Measurements from ENCODE around the gene CIDEB.
"Not testable (repeated sequence)": the region's sequence is repeated elsewhere in the genome, so short reads cannot be mapped to it uniquely, and the experiment has no call there.

CIDEB gene, protein sequence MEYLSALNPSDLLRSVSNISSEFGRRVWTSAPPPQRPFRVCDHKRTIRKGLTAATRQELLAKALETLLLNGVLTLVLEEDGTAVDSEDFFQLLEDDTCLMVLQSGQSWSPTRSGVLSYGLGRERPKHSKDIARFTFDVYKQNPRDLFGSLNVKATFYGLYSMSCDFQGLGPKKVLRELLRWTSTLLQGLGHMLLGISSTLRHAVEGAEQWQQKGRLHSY

DNA sequence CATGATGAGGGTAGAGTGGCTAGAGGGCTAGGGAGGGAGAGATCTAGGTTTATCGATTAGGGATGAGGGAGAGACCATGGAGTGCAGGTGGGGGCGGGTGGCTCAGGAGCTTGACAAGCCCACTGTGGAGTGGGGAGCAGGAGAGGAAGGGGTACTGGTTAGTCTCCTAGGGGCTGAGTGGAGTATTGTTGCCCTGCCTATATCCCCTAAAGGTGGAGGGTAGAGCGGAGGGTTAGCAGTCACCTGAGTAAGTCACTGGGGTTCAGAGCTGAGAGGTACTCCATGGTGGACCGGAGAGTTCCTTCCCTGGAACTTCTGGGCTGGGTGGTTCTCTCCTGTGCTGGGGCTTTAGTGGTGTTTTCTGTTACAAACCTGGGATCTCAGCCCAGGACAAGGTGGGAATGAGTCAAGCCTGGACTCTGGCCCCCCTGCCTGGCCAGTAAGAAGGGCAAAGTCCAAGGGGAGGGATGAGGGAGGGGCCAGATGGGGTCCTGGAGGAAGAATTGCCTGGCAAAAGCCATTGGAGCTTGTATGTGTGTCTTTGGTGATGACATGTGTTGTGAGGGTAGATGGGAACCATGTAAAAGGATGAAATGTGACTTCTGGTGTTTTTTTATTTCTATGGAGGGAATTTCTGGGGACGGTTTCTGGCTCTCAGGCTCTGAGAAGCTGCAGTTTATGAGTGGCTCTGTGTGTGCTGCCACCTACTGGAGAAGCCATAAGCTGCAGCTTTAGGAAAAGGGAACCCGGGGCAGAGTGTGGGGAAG, at the start of gene CIDEB:
Gene CIDEB, minus strand, starts transcription at position 403 of the 767 bp plus-strand sequence. Its CDS starts 119 bp downstream, at position 284.
- Histone ChIP-seq H3K4me3 (ENCODE audit: low read length) (no peak within 1 kb of the TSS), H3K4me1 (ENCODE audit: control insufficient read depth, insufficient read depth, low read length) (peaks cover 48% of the 10 kb centered on the region), H3K36me3 (ENCODE audit: control insufficient read depth, insufficient read depth, low read length) (peaks cover 15% of the 10 kb centered on the region), H3K27me3 (ENCODE audit: control insufficient read depth, insufficient read depth, low read length) (no peaks in the 10 kb centered on the region), H3K9me3 (ENCODE audit: control insufficient read depth, low read length) (no peaks in the 10 kb centered on the region), H3K9ac (ENCODE audit: low read length) (peak within 1 kb of the TSS; percentile 2)

DNA sequence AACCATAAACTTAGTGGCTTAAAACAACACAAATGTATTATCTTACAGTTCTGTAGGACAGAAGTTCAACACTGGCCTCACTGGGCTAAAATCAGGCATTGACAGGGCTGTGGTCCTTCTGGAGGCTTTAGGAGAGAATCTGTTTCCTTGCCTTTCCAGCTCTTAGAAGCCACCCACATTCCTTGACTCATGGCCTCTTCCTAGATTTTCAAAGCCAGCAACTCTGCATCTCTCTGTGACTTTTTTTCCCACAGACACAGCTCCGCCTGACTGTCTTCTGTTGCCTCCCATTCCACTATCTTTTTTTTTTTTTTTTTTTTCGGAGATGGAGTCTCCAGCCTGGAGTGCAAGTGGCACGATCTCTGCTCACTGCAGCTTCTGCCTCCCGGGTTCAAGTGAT, 48.4 kb upstream of the CIDEB start:
- H3K9me3 ChIP-seq (ENCODE audit: control insufficient read depth, low read length) = no peaks in the 10 kb centered on the region
- H3K9ac ChIP-seq (ENCODE audit: low read length) = no peak overlapping the region
- no peak overlapping the region for H3K4me3 ChIP-seq (ENCODE audit: low read length)
- no peaks in the 10 kb centered on the region for H3K27me3 ChIP-seq (ENCODE audit: control insufficient read depth, insufficient read depth, low read length)
- no peaks in the 10 kb centered on the region for H3K36me3 ChIP-seq (ENCODE audit: control insufficient read depth, insufficient read depth, low read length)
- peaks cover 19% of the 10 kb centered on the region for H3K4me1 ChIP-seq (ENCODE audit: control insufficient read depth, insufficient read depth, low read length)

DNA sequence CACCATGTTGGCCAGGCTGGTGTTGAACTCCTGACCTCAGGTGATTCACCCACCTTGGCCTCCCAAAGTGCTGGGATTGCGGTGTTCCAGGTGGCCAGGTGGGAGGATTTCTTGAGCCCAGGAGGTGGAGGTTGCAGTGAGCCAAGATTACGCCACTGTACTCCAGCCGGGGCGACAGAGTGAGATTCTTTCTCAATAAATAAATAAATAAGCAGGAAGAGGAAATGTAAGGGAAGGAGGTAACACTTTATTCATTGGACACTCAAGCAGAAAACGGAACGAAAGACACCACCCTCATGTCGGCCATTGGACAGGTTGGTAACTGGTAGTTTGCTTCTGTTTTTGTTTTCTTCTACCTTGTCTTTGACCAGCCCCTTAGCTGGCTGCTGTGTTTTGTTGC, 47.2 kb upstream of the CIDEB start:
- Histone ChIP-seq H3K9ac (ENCODE audit: low read length) (no peak overlapping the region), H3K4me3 (ENCODE audit: low read length) (no peak overlapping the region), H3K27me3 (ENCODE audit: control insufficient read depth, insufficient read depth, low read length) (no peaks in the 10 kb centered on the region), H3K4me1 (ENCODE audit: control insufficient read depth, insufficient read depth, low read length) (peaks cover 19% of the 10 kb centered on the region), H3K9me3 (ENCODE audit: control insufficient read depth, low read length) (no peaks in the 10 kb centered on the region), H3K36me3 (ENCODE audit: control insufficient read depth, insufficient read depth, low read length) (no peaks in the 10 kb centered on the region)

DNA sequence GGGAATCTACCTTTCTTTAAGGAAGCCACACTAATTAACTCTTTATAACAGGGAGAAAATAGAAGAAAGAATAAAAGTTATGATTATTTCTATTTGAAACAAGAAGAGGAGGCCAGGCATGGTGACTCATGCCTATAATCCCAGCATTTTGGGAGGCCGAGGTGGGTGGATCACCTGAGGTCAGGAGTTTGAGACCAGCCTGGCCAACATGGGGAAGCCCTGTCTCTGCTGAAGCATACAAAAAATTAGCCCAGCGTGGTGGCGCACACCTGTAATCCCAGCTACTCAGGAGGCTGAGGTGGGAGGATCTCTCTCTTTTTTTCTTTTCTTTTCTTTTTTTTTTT, 46.7 kb upstream of the CIDEB start:
- H3K9me3 ChIP-seq (ENCODE audit: control insufficient read depth, low read length); H3K27me3 ChIP-seq (ENCODE audit: control insufficient read depth, insufficient read depth, low read length); H3K9ac ChIP-seq (ENCODE audit: low read length); H3K36me3 ChIP-seq (ENCODE audit: control insufficient read depth, insufficient read depth, low read length); H3K4me3 ChIP-seq (ENCODE audit: low read length): not testable (repeated sequence)
- peaks cover 19% of the 10 kb centered on the region for H3K4me1 ChIP-seq (ENCODE audit: control insufficient read depth, insufficient read depth, low read length)

DNA sequence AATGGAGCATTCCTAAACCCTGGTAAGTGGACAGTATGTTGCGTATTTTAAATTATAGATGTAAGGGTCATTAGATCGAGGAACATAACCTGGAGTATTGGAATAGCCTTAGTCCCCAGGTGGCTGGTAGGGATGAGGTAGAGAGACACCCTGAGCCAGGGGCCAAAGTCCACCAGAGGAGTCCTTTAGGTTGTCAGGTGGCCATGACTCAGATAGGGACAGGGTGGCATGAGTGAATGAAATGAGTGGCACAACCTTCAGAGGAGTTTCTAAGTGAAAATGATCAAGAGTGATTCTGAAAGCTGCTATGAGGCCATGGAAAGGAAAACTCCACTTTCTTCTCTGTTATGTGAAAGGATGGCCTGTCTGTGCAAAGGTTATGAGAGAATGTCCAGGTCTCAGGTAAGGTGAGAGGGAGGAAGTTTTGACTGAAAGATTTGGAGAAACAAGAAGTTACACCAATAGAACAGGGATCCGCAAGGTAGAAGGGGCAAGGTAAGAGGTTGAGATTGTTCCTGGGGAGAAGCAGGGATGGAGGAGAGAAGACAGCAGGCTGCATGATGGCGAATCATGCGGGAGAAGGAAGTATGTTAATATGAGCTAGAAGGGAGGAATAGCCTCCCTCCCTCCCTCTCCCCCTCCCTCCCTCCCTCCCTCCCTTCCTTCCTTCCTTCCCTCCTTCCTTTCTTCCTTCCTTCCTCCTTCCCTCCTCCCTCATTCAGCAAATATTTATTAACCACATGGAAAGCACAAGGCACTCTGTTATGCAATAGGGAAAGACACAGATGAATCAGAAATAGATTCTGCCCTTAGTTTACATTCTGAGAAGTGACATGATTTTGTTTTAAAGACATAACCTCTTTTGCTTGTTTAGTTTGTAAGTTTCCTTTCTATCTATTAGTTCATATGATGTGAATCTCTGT, 46.0 kb upstream of the CIDEB start:
- no peak overlapping the region for H3K9ac ChIP-seq (ENCODE audit: low read length)
- no peaks in the 10 kb centered on the region for H3K9me3 ChIP-seq (ENCODE audit: control insufficient read depth, low read length)
- no peaks in the 10 kb centered on the region for H3K27me3 ChIP-seq (ENCODE audit: control insufficient read depth, insufficient read depth, low read length)
- H3K4me3 ChIP-seq (ENCODE audit: low read length) = no peak overlapping the region
- no peaks in the 10 kb centered on the region for H3K36me3 ChIP-seq (ENCODE audit: control insufficient read depth, insufficient read depth, low read length)
- peaks cover 19% of the 10 kb centered on the region for H3K4me1 ChIP-seq (ENCODE audit: control insufficient read depth, insufficient read depth, low read length)

DNA sequence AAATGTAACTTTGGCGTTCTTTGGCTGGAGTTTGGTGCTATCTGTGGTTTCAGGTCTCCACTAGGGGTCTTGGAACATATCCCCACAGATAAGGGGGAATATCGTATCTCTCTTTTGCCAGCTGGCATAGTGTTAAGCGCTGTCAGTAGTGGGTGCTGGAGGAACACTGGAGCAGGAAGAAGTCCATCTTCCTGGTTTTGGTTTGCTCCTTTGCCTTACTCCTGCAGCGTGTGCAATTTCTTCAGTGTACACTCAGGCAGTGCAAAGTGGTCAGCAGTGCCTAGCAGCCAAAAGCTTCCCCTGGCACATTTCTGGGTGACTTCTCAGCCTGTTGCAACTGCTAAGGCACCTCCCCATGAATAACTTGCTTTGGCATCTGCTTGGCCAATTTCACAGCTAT, 43.7 kb upstream of the CIDEB start:
- no peak overlapping the region for H3K4me3 ChIP-seq (ENCODE audit: low read length)
- no peaks in the 10 kb centered on the region for H3K27me3 ChIP-seq (ENCODE audit: control insufficient read depth, insufficient read depth, low read length)
- H3K9me3 ChIP-seq (ENCODE audit: control insufficient read depth, low read length) = no peaks in the 10 kb centered on the region
- no peaks in the 10 kb centered on the region for H3K36me3 ChIP-seq (ENCODE audit: control insufficient read depth, insufficient read depth, low read length)
- no peak overlapping the region for H3K9ac ChIP-seq (ENCODE audit: low read length)
- H3K4me1 ChIP-seq (ENCODE audit: control insufficient read depth, insufficient read depth, low read length) = peaks cover 28% of the 10 kb centered on the region

DNA sequence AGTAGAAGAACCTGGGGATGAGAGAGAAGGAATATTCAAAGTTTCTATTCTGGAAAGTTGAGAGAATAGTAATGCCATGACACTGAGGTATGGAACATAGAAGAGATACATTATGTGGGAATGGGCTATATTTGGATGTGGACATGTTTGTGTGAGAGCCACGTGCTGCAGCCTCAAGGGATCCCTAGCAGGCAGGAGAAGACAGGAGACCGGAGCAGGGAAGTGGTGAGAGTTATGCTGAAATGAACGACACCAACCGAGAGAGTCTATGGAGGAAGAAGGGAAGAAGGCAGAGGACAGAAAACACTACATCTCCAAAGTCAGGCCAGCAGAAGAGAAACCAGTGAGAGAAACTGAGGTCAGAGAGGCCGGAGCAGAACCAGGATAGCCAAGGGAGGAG, 42.0 kb upstream of the CIDEB start:
- Histone ChIP-seq H3K4me1 (ENCODE audit: control insufficient read depth, insufficient read depth, low read length) (peaks cover 30% of the 10 kb centered on the region), H3K9ac (ENCODE audit: low read length) (no peak overlapping the region), H3K27me3 (ENCODE audit: control insufficient read depth, insufficient read depth, low read length) (no peaks in the 10 kb centered on the region), H3K9me3 (ENCODE audit: control insufficient read depth, low read length) (no peaks in the 10 kb centered on the region), H3K4me3 (ENCODE audit: low read length) (no peak overlapping the region), H3K36me3 (ENCODE audit: control insufficient read depth, insufficient read depth, low read length) (no peaks in the 10 kb centered on the region)

DNA sequence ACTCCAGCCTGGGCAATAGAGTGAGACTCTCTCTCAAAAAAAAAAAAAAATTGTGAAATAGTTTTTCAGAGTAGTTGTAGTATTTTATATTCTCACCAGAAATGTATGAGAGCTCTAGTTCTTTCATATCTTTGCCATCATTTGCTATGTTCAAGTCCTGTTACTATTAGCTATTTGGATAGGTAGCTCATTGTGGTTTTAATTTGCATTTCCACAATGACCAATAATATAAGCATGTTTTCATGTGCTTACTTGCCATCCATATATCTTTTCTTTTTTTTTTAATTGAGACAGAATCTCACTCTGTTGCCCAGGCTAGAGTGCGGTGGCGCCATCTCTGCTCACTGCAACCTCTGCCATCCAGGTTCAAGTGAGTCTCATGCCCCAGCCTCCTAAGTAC, 40.4 kb upstream of the CIDEB start:
- Histone ChIP-seq H3K4me1 (ENCODE audit: control insufficient read depth, insufficient read depth, low read length) (peaks cover 22% of the 10 kb centered on the region), H3K9me3 (ENCODE audit: control insufficient read depth, low read length) (no peaks in the 10 kb centered on the region), H3K36me3 (ENCODE audit: control insufficient read depth, insufficient read depth, low read length) (no peaks in the 10 kb centered on the region), H3K9ac (ENCODE audit: low read length) (no peak overlapping the region), H3K4me3 (ENCODE audit: low read length) (no peak overlapping the region), H3K27me3 (ENCODE audit: control insufficient read depth, insufficient read depth, low read length) (no peaks in the 10 kb centered on the region)

DNA sequence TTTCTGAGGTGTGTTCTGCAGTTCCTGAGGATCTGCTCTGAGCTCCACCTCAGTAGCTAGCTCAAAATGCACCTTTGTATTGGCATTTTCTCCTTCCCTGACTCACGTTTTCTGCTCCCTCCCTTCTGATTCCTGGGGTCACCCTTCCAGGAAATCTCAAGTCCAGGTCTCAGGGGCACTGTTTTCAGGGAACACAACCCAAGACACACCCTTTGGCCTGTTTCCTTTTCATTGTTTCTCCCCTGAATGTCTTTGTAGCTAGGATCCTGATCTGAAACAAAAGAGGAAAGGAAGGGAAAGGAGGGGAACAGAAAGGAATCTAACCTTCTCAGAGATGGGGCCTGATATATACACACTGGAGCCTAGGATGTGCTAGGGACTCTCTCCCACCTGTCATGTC, 39.4 kb upstream of the CIDEB start:
- H3K4me3 ChIP-seq (ENCODE audit: low read length) = no peak overlapping the region
- peaks cover 20% of the 10 kb centered on the region for H3K4me1 ChIP-seq (ENCODE audit: control insufficient read depth, insufficient read depth, low read length)
- H3K9ac ChIP-seq (ENCODE audit: low read length) = no peak overlapping the region
- H3K9me3 ChIP-seq (ENCODE audit: control insufficient read depth, low read length) = no peaks in the 10 kb centered on the region
- no peaks in the 10 kb centered on the region for H3K27me3 ChIP-seq (ENCODE audit: control insufficient read depth, insufficient read depth, low read length)
- no peaks in the 10 kb centered on the region for H3K36me3 ChIP-seq (ENCODE audit: control insufficient read depth, insufficient read depth, low read length)

DNA sequence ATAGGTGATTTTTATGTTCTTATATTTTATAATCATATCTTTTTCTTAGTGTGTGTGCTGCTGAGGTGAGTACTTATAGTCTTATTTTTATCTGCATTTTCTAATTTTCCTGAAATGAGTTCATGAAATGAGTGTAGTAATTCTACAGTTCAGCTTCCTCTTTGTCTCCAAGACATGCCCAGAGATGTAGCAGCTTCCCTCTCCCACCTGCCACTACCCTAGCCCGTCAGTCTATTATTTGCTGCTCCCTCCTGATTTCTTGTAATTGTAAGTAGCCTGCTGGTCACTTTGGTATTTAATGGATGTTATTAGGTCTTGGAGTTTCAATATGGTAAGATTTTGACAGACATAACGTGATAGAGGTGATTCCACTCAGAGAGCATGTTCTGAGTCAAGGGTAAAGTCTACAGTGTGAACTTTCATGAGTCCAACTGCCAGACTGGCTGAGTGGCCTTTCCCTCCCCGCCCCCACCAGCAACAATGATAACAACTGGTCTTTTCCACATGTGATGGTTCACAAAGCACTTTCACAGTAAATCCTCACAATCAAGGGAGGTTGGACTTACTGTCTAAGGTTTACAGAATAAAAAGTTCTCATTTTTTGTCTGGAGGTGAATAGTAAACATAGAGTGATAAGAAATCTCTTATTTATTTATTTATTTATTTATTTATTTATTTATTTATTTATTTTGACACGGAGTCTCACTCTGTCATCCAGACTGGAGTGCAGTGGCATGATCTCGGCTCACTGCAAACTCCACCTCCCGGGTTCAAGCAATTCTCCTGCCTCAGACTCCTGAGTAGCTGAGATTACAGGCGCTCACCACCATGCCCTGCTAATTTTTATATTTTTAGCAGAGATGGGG, 36.3 kb upstream of the CIDEB start:
- H3K4me1 ChIP-seq (ENCODE audit: control insufficient read depth, insufficient read depth, low read length) = peaks cover 18% of the 10 kb centered on the region
- no peaks in the 10 kb centered on the region for H3K9me3 ChIP-seq (ENCODE audit: control insufficient read depth, low read length)
- H3K27me3 ChIP-seq (ENCODE audit: control insufficient read depth, insufficient read depth, low read length) = no peaks in the 10 kb centered on the region
- H3K36me3 ChIP-seq (ENCODE audit: control insufficient read depth, insufficient read depth, low read length) = no peaks in the 10 kb centered on the region
- no peak overlapping the region for H3K9ac ChIP-seq (ENCODE audit: low read length)
- H3K4me3 ChIP-seq (ENCODE audit: low read length) = no peak overlapping the region

DNA sequence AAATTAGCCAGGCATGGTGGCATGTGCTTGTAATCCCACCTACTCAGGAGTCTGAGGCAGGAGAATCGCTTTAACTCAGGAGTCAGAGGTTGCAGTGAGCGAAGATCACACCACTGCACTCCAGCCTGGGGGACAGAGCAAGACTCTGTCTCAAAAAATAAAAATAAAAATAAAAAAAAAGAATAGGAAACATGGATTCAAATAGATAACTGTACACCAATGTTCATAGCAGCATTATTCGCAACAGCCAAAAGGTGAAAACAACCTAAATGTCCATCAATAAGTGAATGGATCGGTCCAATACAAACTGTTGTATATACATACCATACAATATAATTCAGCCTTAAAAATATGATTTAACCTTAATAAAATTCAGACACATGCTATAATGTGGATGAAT, 35.1 kb upstream of the CIDEB start:
- H3K9ac ChIP-seq (ENCODE audit: low read length) = no peak overlapping the region
- H3K27me3 ChIP-seq (ENCODE audit: control insufficient read depth, insufficient read depth, low read length) = no peaks in the 10 kb centered on the region
- no peak overlapping the region for H3K4me3 ChIP-seq (ENCODE audit: low read length)
- peaks cover 5% of the 10 kb centered on the region for H3K36me3 ChIP-seq (ENCODE audit: control insufficient read depth, insufficient read depth, low read length)
- H3K9me3 ChIP-seq (ENCODE audit: control insufficient read depth, low read length) = no peaks in the 10 kb centered on the region
- peaks cover 29% of the 10 kb centered on the region for H3K4me1 ChIP-seq (ENCODE audit: control insufficient read depth, insufficient read depth, low read length)
